ENCODE results near the gene RNASEH1.
"Not testable (repeated sequence)": the region's sequence is repeated elsewhere in the genome, so short reads cannot be mapped to it uniquely, and the experiment has no call there.

Gene RNASEH1

DNA sequence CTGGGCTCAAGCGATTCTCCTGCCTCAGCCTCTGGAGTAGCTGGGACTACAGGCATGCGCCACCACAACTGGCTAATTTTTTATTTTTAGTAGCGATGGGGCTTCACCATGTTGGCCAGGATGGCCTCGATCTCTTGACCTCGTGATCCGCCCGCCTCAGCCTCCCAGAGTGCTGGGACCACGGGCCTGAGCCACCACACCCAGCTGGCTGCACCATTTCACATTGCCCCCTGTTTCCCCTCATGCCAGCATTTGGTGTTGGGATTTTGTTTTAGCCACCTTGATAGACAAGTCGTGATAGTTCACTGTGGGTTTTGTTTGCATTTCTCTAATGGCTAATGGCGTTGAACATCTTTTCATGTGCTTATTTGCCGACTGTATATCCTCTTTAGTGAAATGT, 31.0 kb upstream of the RNASEH1 start:
- no peak for DNase-seq (ENCODE audit: low read depth)

DNA sequence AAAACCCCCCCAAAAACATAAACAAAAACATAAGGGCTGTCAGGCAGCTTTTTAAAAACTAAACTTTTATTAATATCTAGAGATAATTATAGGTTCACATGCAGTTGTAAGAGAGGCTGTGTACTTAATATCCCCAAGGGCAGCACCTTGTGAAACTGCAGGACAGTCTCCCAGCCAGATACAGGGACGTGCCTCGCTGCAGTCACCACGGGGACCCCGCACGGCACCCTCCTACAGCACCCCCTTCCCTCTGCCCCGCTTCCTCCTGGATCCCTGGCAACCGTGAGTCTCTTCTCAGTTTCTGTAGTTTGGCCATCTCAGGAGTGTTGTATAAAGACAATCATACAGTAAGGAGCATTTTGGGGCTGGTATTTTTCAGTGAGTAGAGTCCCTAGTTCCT, 30.0 kb upstream of the RNASEH1 start:
- no peak for DNase-seq (ENCODE audit: low read depth)

DNA sequence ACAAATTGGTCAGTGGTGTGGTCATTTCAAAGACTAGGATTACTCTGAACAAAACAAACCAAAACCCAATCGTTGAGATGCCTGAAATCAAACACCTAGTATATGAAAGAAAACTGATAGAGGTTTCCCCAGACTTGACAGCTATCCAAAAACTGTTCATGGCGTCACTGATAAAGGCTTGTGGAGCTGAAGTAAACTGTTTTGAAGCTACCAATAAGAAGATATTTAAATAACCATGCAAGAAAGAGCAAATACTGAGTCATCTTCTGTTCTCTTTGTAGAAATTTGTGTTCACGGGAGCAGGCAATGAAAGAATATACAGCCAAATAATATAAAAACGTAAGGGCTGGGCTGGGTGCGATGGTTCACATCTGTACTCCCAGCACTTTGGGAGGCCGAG, 29.3 kb upstream of the RNASEH1 start:
- no peak for DNase-seq (ENCODE audit: low read depth)

DNA sequence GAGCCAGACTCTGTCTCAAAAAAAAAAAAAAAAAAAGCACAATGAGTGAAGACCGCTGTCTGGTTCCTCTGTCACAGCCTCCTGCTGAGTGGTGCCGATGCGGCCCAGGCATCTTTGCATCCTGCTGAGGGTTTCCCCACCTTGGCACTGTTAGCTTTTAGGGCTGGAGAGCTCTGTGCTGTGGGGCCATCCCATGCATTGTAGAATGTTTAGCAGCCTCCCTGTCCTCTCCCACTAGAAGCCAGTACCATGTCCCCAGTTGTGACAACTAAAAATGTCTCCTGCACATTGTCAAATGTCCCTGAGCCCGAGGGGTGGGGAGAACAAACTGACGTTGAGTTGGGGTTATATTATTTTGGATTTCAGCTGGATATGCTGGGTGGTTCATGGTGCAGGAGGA, 28.9 kb upstream of the RNASEH1 start:
- no peak for DNase-seq (ENCODE audit: low read depth)

DNA sequence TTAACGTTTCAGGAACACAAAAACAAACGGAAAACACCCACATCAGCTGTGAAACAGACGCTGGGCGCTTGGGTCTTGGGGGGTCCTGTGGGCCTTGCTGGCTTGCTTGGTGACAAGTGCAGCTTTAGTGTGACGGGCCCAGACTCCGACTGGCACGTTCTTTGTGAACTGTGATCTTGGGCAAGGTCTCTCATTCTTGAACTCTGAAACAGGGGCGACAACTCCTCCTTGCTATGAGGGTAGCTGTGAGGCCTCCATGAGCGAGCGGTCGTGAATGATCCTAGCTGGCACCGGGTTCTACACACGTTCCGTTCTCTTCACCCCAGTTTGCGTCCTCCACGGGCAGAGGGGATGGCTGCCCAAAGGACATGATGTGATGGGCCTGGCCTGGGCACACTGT, 28.1 kb upstream of the RNASEH1 start:
- DNase-seq (ENCODE audit: low read depth) = no peak

DNA sequence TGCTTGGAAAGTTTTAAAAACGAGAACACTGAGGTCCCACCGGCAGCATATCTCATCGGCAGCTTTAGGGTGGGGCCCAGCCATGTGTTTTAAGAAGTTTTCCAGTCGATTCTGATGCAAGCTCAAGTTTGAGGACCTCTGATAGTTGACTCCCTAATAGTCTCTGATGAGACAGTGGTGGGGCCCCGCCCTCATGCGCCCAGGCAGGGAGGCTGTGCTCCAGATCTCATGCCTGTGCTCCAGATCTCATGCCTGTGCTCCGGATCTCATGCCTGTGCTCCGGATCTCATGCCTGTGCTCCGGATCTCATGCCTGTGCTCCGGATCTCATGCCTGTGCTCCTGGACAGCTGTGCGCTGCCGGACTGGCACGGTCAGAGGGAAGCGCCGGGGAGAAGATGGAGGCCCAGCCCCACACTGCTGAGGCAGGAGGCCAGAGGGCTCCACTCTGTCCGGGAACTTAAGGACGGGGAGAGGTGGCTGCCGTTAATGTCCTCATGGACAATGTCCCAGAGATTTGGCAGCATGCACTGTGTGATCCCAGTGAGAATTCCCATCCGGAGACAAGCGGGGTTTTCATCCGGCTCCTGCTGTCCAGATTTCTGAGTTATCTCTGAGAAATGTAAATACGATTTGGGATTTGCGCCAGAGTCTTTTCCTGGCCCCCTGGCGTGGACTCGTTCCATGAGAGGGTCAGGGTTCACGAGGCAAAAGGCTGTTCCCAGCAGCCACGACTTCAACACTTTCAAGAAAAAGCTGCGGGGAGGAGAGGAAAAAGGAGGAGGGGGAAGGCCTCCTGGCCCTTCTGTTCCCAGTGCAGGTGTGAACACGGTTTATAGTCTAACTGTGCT, 27.4 kb upstream of the RNASEH1 start:
- DNase-seq (ENCODE audit: low read depth) = no peak

DNA sequence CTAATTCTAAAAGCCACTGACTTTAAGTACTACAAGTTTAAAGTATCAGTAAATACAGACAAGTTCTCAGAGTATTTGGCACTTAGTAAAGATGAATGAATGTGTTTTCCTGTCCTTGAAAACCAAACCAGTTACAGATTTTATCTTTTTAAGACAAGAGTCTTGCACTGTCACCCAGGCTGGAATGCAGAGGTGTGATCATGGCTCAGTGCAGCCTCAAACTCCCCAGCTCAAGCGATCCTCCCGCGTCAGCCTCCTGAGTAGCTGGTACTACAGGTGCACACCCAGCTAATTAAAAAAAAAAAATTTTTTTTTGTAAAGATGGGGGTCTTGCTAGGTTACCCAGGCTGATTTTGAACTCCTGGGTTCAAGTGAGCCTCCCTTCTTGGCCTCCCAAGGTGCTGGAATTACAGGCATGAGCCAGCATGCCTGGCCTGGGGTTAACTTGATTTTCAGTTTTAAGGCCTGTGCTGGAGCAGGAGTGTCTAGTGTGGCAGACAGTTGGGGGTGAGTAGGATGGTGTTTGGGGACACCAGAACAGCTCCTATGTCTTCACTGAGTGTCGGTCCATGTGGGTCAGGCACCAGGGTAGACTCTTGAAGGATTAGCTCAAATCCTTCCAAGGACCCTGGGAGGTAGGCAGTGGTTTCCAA, 26.6 kb upstream of the RNASEH1 start:
- DNase-seq (ENCODE audit: low read depth) = no peak

DNA sequence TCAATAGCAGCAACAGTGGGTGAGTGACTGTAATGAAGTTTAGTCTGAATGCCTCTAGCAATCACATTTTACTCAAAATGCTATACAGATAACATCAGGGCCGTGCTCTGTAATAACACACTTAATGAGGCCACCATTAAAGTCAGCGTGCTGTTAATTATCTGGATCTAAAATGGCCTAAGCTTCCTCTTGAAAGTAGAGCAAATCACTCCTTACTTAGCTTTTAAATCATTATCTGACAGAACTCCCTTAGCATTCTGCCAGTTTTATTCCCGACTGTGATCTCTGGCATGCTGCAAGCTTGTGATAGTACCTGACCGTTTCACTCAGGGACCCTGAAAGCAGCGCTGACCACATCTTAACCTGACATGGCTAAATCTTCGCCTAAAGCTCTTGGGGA, 25.9 kb upstream of the RNASEH1 start:
- no peak for DNase-seq (ENCODE audit: low read depth)

DNA sequence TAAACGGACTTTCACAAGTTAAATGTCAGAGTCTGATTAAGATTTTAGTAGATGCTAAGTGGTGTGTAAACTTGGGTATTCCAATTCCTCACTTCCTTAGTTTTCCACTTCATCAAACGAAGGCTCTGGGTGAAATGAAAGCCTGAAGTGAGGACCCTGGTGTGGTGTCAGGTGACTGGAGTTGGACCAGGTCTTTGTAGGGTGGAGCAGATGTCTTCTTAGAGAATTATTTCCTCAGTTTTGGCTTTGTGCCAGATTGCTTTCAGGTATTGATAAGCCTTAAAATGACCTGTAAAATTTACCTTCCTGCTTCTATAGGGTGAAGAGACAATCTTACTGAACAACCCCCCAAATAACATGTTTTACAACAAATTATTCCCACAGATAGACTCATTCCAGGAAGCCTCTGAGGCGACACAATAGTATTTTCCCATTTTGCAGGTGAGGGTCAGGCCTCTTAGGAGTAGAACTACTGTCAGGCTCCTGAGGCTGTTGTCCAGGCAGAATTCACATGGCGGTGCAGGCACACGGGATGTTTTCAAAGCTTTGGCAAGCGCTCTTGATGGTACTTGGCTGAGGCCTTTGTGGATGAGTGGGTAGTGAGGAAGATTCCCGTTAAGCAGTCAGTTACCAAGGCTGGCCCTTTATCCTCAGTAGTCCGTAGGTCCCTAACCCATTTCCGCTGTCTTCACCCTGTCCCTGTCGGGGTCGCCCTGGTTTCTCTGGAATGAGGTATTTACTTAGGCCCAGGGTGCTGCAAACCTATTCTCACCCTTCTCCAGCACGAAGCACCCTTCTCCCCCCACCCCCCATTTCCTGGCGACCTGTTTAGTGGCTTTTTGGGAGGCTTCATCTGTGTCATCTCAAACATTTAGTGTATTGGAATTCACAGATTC, 23.5 kb upstream of the RNASEH1 start:
- DNase-seq (ENCODE audit: low read depth) = no peak

DNA sequence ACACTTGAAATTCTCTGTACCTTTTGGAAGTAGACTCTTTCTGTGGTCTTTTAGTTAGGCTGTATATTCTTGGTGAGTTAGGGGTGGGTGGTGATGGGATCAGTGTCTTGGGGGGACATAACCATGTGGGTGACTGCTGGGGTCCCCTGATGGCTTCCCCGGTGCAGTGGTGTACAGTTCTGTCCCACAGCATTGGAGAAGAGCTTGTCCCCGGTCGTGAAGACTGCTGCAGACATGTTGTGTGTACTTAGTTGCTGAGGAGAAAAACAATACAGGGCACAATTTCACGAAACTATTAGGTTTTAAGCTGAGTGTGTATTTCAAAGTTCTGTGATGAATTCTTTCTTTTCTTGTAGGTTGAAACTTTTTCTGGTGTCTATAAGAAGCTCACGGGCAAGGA, 22.3 kb upstream of the RNASEH1 start:
- no peak for DNase-seq (ENCODE audit: low read depth)

DNA sequence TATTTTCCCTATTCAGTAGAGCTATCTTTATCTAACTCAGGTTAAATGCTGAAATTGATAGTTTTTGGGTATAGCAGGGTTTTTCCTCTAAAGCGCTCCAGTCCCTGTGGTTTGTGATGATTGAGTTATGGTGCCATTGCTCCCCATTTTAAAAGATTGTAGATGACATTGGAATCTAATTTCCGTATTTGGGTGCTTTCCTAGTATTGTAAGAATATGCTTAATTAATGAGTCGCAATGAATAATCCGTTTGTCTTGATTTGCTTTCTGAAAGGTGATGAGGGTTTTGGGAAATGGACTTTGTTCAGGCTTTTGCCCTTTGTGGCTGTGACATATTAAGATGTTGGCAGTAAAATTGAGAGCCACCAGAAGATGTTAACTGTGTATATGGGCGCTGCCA, 20.9 kb upstream of the RNASEH1 start:
- DNase-seq (ENCODE audit: low read depth) = no peak

DNA sequence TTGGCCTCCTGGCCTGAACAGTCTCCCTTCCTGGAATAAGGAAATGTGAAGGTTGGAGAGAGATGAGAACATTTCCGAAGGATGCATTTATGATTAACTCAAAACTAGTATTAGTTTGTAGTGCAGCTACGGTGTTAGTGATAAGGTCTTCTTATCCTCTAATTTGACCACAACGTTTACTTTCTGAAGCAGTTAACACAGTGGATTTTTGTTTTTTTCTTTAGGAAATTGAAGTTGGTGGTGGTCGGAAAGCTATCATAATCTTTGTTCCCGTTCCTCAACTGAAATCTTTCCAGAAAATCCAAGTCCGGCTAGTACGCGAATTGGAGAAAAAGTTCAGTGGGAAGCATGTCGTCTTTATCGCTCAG, 18.1 kb upstream of the RNASEH1 start:
- not testable (repeated sequence) for DNase-seq (ENCODE audit: low read depth)

DNA sequence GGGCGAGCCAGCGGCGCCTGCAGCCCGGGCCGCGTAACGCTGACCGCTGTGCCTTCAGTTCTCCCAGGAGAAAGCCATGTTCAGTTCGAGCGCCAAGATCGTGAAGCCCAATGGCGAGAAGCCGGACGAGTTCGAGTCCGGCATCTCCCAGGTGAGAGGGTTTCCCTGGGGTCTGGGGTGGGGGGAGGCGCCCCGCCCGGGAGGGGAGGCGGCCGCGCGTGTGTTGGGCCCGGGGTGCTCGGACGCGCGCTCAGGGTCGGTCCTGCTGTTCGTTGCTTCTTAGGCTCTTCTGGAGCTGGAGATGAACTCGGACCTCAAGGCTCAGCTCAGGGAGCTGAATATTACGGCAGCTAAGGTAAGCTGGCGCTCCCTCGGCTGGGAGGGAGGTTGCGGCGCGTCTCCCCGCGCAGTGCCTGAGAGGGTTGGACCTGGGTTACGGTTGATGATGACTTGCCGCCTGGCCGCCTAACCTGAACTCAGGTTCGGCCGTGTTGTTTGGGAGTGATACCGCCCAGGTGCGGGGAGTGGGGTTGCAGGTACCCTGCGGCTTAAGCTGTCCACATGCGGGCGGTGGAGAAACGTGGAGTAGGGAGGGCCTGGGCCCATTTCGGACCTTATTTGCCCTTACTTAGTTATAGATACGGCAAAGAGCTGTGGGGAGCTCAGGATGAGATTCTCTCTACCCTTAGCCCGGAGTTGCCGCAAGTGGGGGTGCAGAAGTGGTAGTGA, 17.6 kb upstream of the RNASEH1 start:
- DNase-seq (ENCODE audit: low read depth) = no peak

DNA sequence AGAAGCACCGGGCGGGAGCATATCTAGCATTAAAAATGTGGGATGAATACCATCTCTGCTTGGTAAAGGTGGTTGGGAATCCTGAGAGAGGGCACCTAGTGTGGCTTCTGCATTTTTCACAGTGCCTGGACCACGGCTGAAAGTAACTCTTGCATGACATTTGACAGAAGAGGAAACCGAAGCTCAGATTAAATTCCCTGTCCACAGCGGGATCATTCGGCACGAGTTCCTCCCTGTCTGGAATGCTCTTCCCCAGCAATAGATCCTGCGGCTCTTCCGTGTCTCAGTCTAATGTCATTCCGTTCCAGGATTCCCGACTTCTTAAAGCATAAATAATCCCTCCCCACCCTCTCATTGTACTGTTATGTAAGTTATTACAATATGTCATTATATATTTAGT, 16.0 kb upstream of the RNASEH1 start:
- DNase-seq (ENCODE audit: low read depth) = no peak

DNA sequence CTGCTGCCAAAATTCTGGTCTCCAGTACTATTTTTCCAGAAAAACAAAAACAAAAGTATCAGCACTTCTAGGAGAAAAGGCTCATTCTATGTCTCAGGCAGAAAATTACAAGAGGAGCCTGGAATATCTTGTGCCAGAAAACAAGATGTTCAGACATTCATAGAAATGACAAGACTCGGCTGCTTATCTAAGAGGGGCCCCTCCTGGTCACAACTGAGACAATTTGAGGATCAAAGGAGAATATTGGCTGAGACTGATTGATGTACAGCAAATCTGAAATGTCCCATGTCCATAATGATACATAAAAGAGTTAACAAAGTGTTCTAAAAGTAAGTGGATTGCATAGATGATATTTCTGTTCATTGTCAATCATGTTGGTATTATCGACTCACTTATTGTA, 14.5 kb upstream of the RNASEH1 start:
- no peak for DNase-seq (ENCODE audit: low read depth)

DNA sequence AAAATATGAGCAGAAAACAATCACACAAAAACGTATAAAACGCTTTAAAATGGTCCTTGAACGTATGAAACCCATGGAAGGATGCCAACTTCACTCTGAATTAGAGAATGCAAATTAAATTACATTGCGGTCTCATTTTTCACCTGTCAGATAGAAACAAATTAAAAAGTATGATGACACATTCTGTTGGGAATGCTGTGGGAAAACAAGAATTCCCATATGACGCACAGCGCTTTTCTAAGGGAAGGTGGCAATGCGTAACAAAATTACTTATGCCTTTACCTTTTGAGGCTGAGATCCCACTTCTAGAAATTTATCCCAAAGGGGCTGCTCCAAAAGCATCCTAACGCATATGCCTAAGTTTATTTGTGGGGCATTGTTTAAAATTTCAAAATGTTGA, 13.2 kb upstream of the RNASEH1 start:
- no peak for DNase-seq (ENCODE audit: low read depth)

DNA sequence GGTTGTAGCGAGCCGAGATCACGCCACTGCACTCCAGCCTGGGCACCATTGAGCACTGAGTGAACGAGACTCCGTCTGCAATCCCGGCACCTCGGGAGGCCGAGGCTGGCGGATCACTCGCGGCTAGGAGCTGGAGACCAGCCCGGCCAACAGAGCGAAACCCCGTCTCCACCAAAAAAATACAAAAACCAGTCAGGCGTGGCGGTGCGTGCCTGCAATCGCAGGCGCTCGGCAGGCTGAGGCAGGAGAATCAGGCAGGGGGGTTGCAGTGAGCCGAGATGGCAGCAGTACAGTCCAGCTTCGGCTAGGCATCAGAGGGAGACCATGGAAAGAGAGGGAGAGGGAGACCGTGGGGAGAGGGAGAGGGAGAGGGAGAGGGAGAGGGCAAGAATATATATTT, 11.5 kb upstream of the RNASEH1 start:
- not testable (repeated sequence) for DNase-seq (ENCODE audit: low read depth)

DNA sequence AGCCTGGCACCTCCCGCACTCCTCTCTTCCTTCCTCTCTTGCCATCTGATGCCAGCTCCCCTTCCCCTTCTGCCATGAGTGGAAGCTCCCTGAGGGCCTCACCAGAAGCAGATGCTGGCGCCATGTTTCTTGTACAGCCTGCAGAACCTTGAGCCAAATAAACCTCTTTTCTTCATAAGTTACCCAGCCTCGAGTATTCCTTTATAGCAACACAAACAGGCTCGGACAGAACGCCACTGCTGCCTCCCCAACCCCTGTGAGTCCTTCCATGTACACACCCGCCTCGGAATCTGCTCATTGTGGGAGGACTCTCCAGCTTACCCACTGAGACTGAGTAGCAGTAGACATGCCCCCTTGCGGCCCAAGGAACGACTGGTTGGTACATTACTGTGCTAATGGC, 8.7 kb upstream of the RNASEH1 start:
- no peak for DNase-seq (ENCODE audit: low read depth)

DNA sequence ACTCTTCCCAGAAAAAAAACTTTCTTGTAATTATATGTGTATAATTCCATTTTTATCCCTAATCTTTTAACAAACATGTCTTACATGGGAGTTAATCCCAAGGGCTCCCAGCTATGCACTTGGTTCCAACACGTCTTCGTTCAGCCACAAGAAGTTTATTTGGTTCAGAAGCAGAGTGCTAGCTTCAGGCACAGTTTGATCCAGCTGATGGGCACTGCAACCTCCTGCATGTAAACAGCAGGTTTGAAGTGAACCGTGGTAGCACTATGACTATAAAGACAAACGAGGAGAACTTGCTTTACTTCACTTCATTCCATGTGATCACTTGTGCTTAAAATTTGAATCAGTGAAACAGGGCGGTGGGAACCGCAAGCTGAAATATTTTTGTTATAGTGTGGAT, 7.0 kb upstream of the RNASEH1 start:
- no peak for DNase-seq (ENCODE audit: low read depth)

DNA sequence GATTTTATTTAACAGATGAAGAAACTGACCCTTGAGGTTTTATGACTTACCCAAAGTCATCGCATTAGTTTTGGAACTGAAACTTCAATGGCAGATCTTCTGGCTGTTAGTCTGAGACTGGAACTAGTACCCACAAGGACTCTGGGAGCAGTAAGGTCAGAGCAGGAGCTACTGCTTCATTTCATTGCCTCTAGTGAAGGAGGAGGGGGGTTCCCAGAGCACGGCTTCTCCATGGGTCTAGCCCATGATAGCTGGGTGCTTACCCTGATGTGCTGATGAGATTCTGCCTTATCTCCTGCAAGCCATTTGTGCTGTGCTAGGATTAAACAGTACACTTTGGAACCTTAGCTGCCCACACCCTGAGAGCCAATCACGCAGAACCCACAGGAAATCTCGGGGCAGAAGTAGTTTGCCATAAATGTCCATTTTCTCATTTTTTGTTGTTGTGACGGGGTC, 5.4 kb upstream of the RNASEH1 start:
- DNase-seq (ENCODE audit: low read depth) = no peak

DNA sequence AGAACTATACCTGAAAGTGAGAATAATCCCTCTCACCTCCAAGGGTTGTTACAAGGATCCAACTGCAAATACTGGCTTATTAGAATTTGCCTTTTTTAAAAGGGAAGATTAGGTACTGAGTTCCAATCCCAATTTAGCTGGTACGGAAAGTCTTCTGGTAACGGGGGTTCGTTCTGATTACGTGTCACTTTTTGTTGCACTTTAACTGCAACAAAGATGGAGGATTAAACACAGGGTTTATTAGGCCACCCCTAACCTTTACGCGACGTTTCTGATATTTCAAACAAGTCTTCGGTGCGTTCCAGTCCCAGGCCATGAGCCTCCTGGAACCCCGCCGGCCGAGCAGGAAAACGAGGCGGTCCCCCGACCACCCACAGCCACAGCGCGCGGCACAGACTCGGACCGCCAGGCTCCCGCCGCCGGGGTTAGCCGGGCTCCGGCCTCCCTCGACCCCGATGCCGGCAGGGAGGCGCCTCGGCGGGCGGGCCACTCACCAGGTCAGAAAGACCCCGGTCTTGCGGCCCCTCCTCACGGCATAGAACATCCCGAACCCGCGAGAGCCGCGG, 411 bp downstream of the RNASEH1 start:
- no peak for DNase-seq (ENCODE audit: low read depth)

DNA sequence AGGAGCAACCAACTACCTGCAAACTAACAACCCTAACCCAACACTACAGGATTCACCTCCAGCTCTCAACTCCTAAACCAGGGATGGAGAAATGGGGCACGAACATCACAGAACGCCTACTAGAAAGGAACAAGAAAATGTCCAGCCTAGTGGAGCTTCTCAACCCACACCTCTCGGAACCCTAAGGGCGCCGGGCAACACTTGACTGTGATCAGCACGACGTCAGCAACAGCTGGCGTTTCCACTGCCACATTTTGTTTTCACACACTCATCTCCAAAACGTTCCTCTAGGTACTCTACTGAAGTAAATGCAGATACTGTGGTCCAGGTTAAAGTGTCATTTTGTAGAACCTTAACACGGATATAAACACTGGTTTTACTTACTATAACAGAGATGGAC, 4.2 kb downstream of the RNASEH1 start:
- DNase-seq (ENCODE audit: low read depth) = no peak

Measured in CMK (cell line).